GDM1 (cell line): ENCODE data around the gene MARK3.
"Not testable (repeated sequence)": the region's sequence is repeated elsewhere in the genome, so short reads cannot be mapped to it uniquely, and the experiment has no call there.

Experiments used
- DNase-seq: peaks from one replicate; lab custom pipeline; 2025; lab: John Stamatoyannopoulos, UW

MARK3 gene

GRCh38 chr14:103492156-103492925 lies 107.1 kb downstream of the MARK3 start:
- no peak for DNase-seq

GRCh38 chr14:103495854-103496253 lies 110.6 kb downstream of the MARK3 start:
- no peak for DNase-seq

- no peak for DNase-seq
Observed at GRCh38 chr14:103496776-103497175, 111.6 kb downstream of the MARK3 start.

GRCh38 chr14:103499709-103500108 lies 114.5 kb downstream of the MARK3 start:
- no peak for DNase-seq

GRCh38 chr14:103500148-103500990 lies 115.2 kb downstream of the MARK3 start:
- peak; percentile 74 for DNase-seq

- no peak for DNase-seq
Observed at GRCh38 chr14:103501041-103501870, 116.0 kb downstream of the MARK3 start.

- DNase-seq = no peak
Observed at GRCh38 chr14:103501921-103502669, 116.9 kb downstream of the MARK3 start.

GRCh38 chr14:103502877-103503276 lies 117.7 kb downstream of the MARK3 start:
- no peak for DNase-seq

GRCh38 chr14:103503296-103503695 lies 118.1 kb downstream of the MARK3 start:
- no peak for DNase-seq

GRCh38 chr14:103504991-103505565 lies 119.9 kb downstream of the MARK3 start:
- no peak for DNase-seq

GRCh38 chr14:103507751-103508150 lies 122.5 kb downstream of the MARK3 start:
- no peak for DNase-seq

- no peak for DNase-seq
Observed at GRCh38 chr14:103508521-103509329, 123.5 kb downstream of the MARK3 start.

GRCh38 chr14:103509864-103510723 lies 124.9 kb downstream of the MARK3 start:
- DNase-seq = no peak

- DNase-seq = no peak
Observed at GRCh38 chr14:103510724-103511693, 125.8 kb downstream of the MARK3 start.

- not testable (repeated sequence) for DNase-seq
Observed at GRCh38 chr14:103512180-103512579, 127.0 kb downstream of the MARK3 start.

GRCh38 chr14:103512701-103513611 lies 127.7 kb downstream of the MARK3 start:
- no peak for DNase-seq
